GM23338 (cell line): ENCODE measurements around the gene CRYBG1. TPM values are rescaled to one million over a fixed set of nuclear protein-coding genes. Genes with fewer than 3 reads are reported as not detected.
A peak's percentile ranks its signal among the peaks of the same experiment; 100 is the strongest.

ENCODE experiments used
- ATAC-seq: fragments of 200-7000 bp; cut with Tn5 transposase; 3 replicates; pipeline ENCODE4 v1.9.1; 2020
- DNase-seq: peaks from one replicate; pipeline ENCODE4 v3.0.0-alpha.2; 2015; ENCODE audit warnings: low spot score
- H2AFZ ChIP-seq: fragments of 200-600 bp; sonication (generic); 2 replicates; pipeline ENCODE4 v1.8.0; 2016; ENCODE audit warnings: antibody characterized with exemption, mild to moderate bottlenecking, moderate library complexity
- H3F3A ChIP-seq: fragments of 200-600 bp; sonication (generic); replicated peaks from 2 replicates; pipeline ENCODE4 v1.8.0; 2017; ENCODE audit warnings: antibody characterized with exemption, mixed run types, low read depth
- H3K27ac ChIP-seq: fragments of 200-600 bp; sonication (generic); 2 replicates; pipeline ENCODE4 v1.6.1; 2016; ENCODE audit warnings: low read depth
- H3K27me3 ChIP-seq: fragments of 200-600 bp; sonication (generic); 2 replicates; pipeline ENCODE4 v1.8.0; 2016; ENCODE audit warnings: mild to moderate bottlenecking, mixed run types, moderate library complexity; ENCODE audit not compliant: insufficient read depth
- H3K36me3 ChIP-seq: fragments of 200-600 bp; sonication (generic); 2 replicates; pipeline ENCODE4 v1.8.0; 2016; ENCODE audit warnings: mild to moderate bottlenecking; ENCODE audit not compliant: insufficient read depth
- H3K4me1 ChIP-seq: fragments of 200-600 bp; sonication (generic); 2 replicates; pipeline ENCODE4 v1.8.0; 2016; ENCODE audit warnings: mild to moderate bottlenecking, moderate library complexity; ENCODE audit not compliant: insufficient read depth
- H3K4me2 ChIP-seq: fragments of 200-600 bp; sonication (generic); 2 replicates; pipeline ENCODE4 v1.7.1; 2017; ENCODE audit warnings: mixed run types
- H3K4me3 ChIP-seq: fragments of 200-600 bp; sonication (generic); 2 replicates; pipeline ENCODE4 v1.6.1; 2016; ENCODE audit warnings: mixed run types
- H3K79me2 ChIP-seq: fragments of 200-600 bp; sonication (generic); replicated peaks from 2 replicates; pipeline ENCODE4 v1.8.0; 2017; ENCODE audit warnings: mild to moderate bottlenecking; ENCODE audit not compliant: insufficient read depth
- H3K9me2 ChIP-seq: fragments of 200-600 bp; sonication (generic); 2 replicates; pipeline ENCODE4 v1.8.0; 2017; ENCODE audit not compliant: insufficient read depth
- H4K20me1 ChIP-seq: fragments of 200-600 bp; sonication (generic); replicated peaks from 2 replicates; pipeline ENCODE4 v1.8.0; 2017; ENCODE audit warnings: mild to moderate bottlenecking; ENCODE audit not compliant: insufficient read depth
- H3K27ac Mint-ChIP-seq: 2 replicates; pipeline ENCODE4 v1.8.0; 2020; ENCODE audit warnings: inconsistent platforms, mild to moderate bottlenecking, moderate library complexity, mixed read lengths
- H3K27me3 Mint-ChIP-seq: 3 replicates; pipeline ENCODE4 v1.8.0; 2022; ENCODE audit warnings: low read depth, mild to moderate bottlenecking, moderate library complexity, mixed read lengths, inconsistent platforms; ENCODE audit not compliant: insufficient read depth, poor library complexity
- H3K36me3 Mint-ChIP-seq: 3 replicates; pipeline ENCODE4 v1.8.0; 2021; ENCODE audit warnings: low read depth, mild to moderate bottlenecking, inconsistent platforms, moderate library complexity, mixed read lengths
- H3K4me1 Mint-ChIP-seq: 3 replicates; pipeline ENCODE4 v1.8.0; 2020; ENCODE audit warnings: mild to moderate bottlenecking, inconsistent platforms, mixed read lengths
- H3K4me3 Mint-ChIP-seq: 3 replicates; pipeline ENCODE4 v1.8.0; 2021; ENCODE audit warnings: moderate library complexity, mild to moderate bottlenecking, inconsistent platforms, mixed read lengths
- H3K9me3 Mint-ChIP-seq: 3 replicates; pipeline ENCODE4 v1.8.0; 2020; ENCODE audit warnings: moderate library complexity, mild to moderate bottlenecking, inconsistent platforms, mixed read lengths
- CREB1 ChIP-seq: fragments of 250-450 bp; sonication (Bioruptor Pico); IDR thresholded peaks from 2 replicates; pipeline ENCODE4 v1.5.0; 2020; ENCODE audit warnings: low read depth, mild to moderate bottlenecking, moderate library complexity
- CTCF ChIP-seq, 2 experiments: fragments of 200-600 bp in 1 of 2; sonication (generic) in 1 of 2; conservative IDR thresholded peaks; 2 replicates each; pipeline versions ENCODE4 v1.5.1 to v1.6.1; 2016 to 2017; ENCODE audit warnings: antibody characterized with exemption in 2 of 2, low read depth in 2 of 2, mild to moderate bottlenecking in 2 of 2, moderate library complexity in 1 of 2
- ETS1 ChIP-seq: IDR thresholded peaks from 2 replicates; pipeline ENCODE4 v1.6.1; 2016; ENCODE audit warnings: antibody characterized with exemption
- EZH2 ChIP-seq: fragments of 200-600 bp; sonication (generic); IDR thresholded peaks from one replicate; pipeline ENCODE4 v1.8.0; 2017; ENCODE audit warnings: antibody characterized with exemption, mild to moderate bottlenecking, low read depth; ENCODE audit not compliant: unreplicated experiment
- EZH2phosphoT487 ChIP-seq: fragments of 200-600 bp; sonication (generic); IDR thresholded peaks from one replicate; pipeline ENCODE4 v1.8.1; 2018; ENCODE audit warnings: antibody characterized with exemption; ENCODE audit not compliant: unreplicated experiment
- JUNB ChIP-seq: IDR thresholded peaks from one replicate; pipeline ENCODE4 v1.6.1; 2016; ENCODE audit warnings: antibody characterized with exemption; ENCODE audit not compliant: unreplicated experiment
- NANOG ChIP-seq: IDR thresholded peaks from 2 replicates; pipeline ENCODE4 v1.6.1; 2016; ENCODE audit warnings: antibody characterized with exemption, borderline replicate concordance
- POLR2AphosphoS5 ChIP-seq: IDR thresholded peaks from 2 replicates; pipeline ENCODE4 v1.6.1; 2016; ENCODE audit warnings: antibody characterized with exemption, low read depth
- REST ChIP-seq: IDR thresholded peaks from one replicate; pipeline ENCODE4 v1.6.1; 2018; ENCODE audit warnings: antibody characterized with exemption; ENCODE audit not compliant: unreplicated experiment
- STAT1 ChIP-seq: IDR thresholded peaks from one replicate; pipeline ENCODE4 v1.6.1; 2016; ENCODE audit warnings: antibody characterized with exemption; ENCODE audit not compliant: unreplicated experiment
- ZNF114 ChIP-seq: fragments of 250-450 bp; sonication (Bioruptor Pico); IDR thresholded peaks from 2 replicates; pipeline ENCODE4 v1.5.0; 2020; ENCODE audit warnings: mild to moderate bottlenecking, moderate library complexity
- ZNF331 ChIP-seq: fragments of 250-450 bp; sonication (Bioruptor Pico); IDR thresholded peaks from 2 replicates; pipeline ENCODE4 v1.5.0; 2020; ENCODE audit warnings: low read depth, mild to moderate bottlenecking, moderate library complexity
- ZNF462 ChIP-seq: fragments of 250-450 bp; sonication (Bioruptor Pico); IDR thresholded peaks from 2 replicates; pipeline ENCODE4 v1.5.0; 2020; ENCODE audit warnings: mild to moderate bottlenecking, moderate library complexity
- polyA plus RNA-seq: library from polyadenylated mRNA; unstranded; fragments of >200 nt; fragmentation: Nextera tagmentation; extraction: Ambion mirVana; gene quantifications from 2 replicates; pipeline ENCODE4 v1.2.1, GENCODE V29; 2016
- total RNA-seq: library from RNA; depleted of rRNA; stranded (reverse); fragments of >200 nt; shearing (Covaris generic); gene quantifications from 2 replicates; pipeline ENCODE4 v1.2.3, GENCODE V29; 2014

Gene CRYBG1
- total and polyA plus RNA-seq, 2 experiments from 2014 or later = 3.7 to 17.2 TPM

GRCh38 chr6:106539936-106540335 lies 179.4 kb downstream of the CRYBG1 start:
- no peaks in the 10 kb centered on the region for H3K9me2 ChIP-seq
- no peak overlapping the region for H3K4me3 Mint-ChIP-seq
- TF ChIP-seq ZNF114 (no peak), JUNB (no peak), NANOG (no peak), EZH2 (no peak), STAT1 (no peak), CTCF (conservative IDR thresholded peaks at IDR 0.05; ENCODE audit: low read depth in 2 of 2) (no peak), POLR2AphosphoS5 (no peak), ETS1 (no peak), ZNF331 (CRISPR knock-in tag) (no peak), EZH2phosphoT487 (no peak), REST (no peak), ZNF462 (CRISPR knock-in tag) (no peak), CREB1 (CRISPR knock-in tag) (no peak)
- H3K27ac ChIP-seq = no peak overlapping the region
- peaks cover 3% of the 10 kb centered on the region for H3K27me3 Mint-ChIP-seq
- no peaks in the 10 kb centered on the region for H3K9me3 Mint-ChIP-seq
- no peaks in the 10 kb centered on the region for H4K20me1 ChIP-seq
- ATAC-seq (peak; percentile 68), DNase-seq (peak; percentile 19)
- no peaks in the 10 kb centered on the region for H3K79me2 ChIP-seq
- no peaks in the 10 kb centered on the region for H3F3A ChIP-seq
- H3K4me1 Mint-ChIP-seq = peaks cover 22% of the 10 kb centered on the region
- H3K36me3 ChIP-seq = no peaks in the 10 kb centered on the region
- H3K27me3 ChIP-seq = no peaks in the 10 kb centered on the region
- H2AFZ ChIP-seq = no peak overlapping the region
- H3K4me3 ChIP-seq = no peak overlapping the region
- peak overlapping the region; percentile 28; the same call in 1 of the 2 replicates for H3K27ac Mint-ChIP-seq
- H3K4me1 ChIP-seq = peaks cover 19% of the 10 kb centered on the region; the same call in 1 of the 2 replicates
- H3K4me2 ChIP-seq = no peak overlapping the region
- no peaks in the 10 kb centered on the region for H3K36me3 Mint-ChIP-seq
